ENCODE results near the gene PER1. TPM values are rescaled to one million over a fixed set of nuclear protein-coding genes. Genes with fewer than 3 reads are reported as not detected.

The PER1 gene
- total and polyA plus RNA-seq, 2 of the 4 experiments (the other 2 are of a cell fraction), result 3.4 to 10.5 TPM

- in situ Hi-C loops (cut with MboI; ENCODE audit: low sequenced_read_pairs), result no loop called here
- no peak overlapping the region for H2BK120ac ChIP-seq (ENCODE audit: low read depth, low read length)
- H3K36me3 ChIP-seq (ENCODE audit: control insufficient read depth, insufficient read depth, low read length), result peaks cover 67% of the 10 kb centered on the region
- intact Hi-C loops (cut with micrococcal nuclease), result no loop called here
- ATAC-seq (ENCODE audit: low read depth), result no peak
- no peak overlapping the region for H3K14ac ChIP-seq (replicated peaks; ENCODE audit: low read depth, low read length)
- no peak overlapping the region for H2AK5ac ChIP-seq (ENCODE audit: low read depth, low read length)
- no peak overlapping the region for H3K27ac ChIP-seq (ENCODE audit: insufficient read depth, low read length)
- H3K9me3 ChIP-seq (ENCODE audit: control insufficient read depth, insufficient read depth, low read length), result no peaks in the 10 kb centered on the region
- H3K4me3 ChIP-seq (ENCODE audit: insufficient read depth, low read depth, low read length), result no peak overlapping the region
- no peak overlapping the region for H2BK15ac ChIP-seq (ENCODE audit: low read depth, low read length)
- ChIA-PET CTCF (no interaction called here), POLR2A (ENCODE audit: unreplicated experiment) (no interaction called here)
- peaks cover 3% of the 10 kb centered on the region for H4K20me1 ChIP-seq (ENCODE audit: insufficient read depth, low read length)
- H4K5ac ChIP-seq (ENCODE audit: low read depth, low read length), result no peak overlapping the region
- no peak overlapping the region for H3K4ac ChIP-seq (ENCODE audit: low read depth, low read length)
- no peak overlapping the region for H2AK9ac ChIP-seq (replicated peaks; ENCODE audit: low read depth, low read length, poor library complexity)
- no peak overlapping the region for H4K91ac ChIP-seq (ENCODE audit: insufficient read depth, low read depth, low read length)
- H2BK5ac ChIP-seq (ENCODE audit: low read depth, low read length, poor library complexity, severe bottlenecking), result no peak overlapping the region
- no peak overlapping the region for H4K8ac ChIP-seq (ENCODE audit: low read depth in 2 of 2, low read length in 2 of 2)
- H3K56ac ChIP-seq (ENCODE audit: extremely low read depth, insufficient read depth, low read length), result no peak overlapping the region
- WGBS, 2 experiments (ENCODE audit: extremely low coverage in 2 of 2, insufficient read length in 1 of 2), result 89% methylated on average over 5 of the region's 12 CpGs; no CpG with 5 or more reads in 1 of the 2 experiments
- H3K4me2 ChIP-seq (ENCODE audit: low read depth, low read length), result no peak overlapping the region
- H3K27me3 ChIP-seq (ENCODE audit: control insufficient read depth, insufficient read depth, low read length), result no peaks in the 10 kb centered on the region
- peaks cover 3 to 8% of the 10 kb centered on the region in 2 experiments; a peak in 2 of 4 replicates for H3K79me1 ChIP-seq (ENCODE audit: low read depth in 1 of 2, low read length in 2 of 2)
- H3K23ac ChIP-seq (ENCODE audit: low read depth, low read length), result no peak overlapping the region
- no peak overlapping the region for H2AFZ ChIP-seq (replicated peaks; ENCODE audit: low read length, poor library complexity)
- no peak overlapping the region for H3K18ac ChIP-seq (ENCODE audit: low read depth, low read length)
- TF ChIP-seq MAZ (IDR thresholded peaks at IDR 0.05; ENCODE audit: borderline replicate concordance, low read depth, low read length) (no peak), MAFK (IDR thresholded peaks at IDR 0.05; ENCODE audit: low read depth, low read length) (no peak), FOS (IDR thresholded peaks at IDR 0.05; ENCODE audit: low read depth, low read length) (no peak), MXI1 (IDR thresholded peaks at IDR 0.05; ENCODE audit: borderline replicate concordance, low read depth, low read length) (no peak), RAD21 (IDR thresholded peaks at IDR 0.05; ENCODE audit: low read length) (no peak), CEBPB (IDR thresholded peaks at IDR 0.05; ENCODE audit: low read depth, low read length) (no peak), POLR2A (IDR thresholded peaks at IDR 0.05; ENCODE audit: low read depth, low read length) (no peak), NFE2L2 (IDR thresholded peaks at IDR 0.05; ENCODE audit: low read depth, low read length) (no peak), BHLHE40 (IDR thresholded peaks at IDR 0.05; ENCODE audit: low read depth, low read length) (no peak), USF2 (IDR thresholded peaks at IDR 0.05; ENCODE audit: low read depth, low read length) (no peak), CTCF (conservative IDR thresholded peaks at IDR 0.05; ENCODE audit: low read depth, low read length) (no peak), RFX5 (IDR thresholded peaks at IDR 0.05; ENCODE audit: low read depth, low read length) (no peak), CHD1 (IDR thresholded peaks at IDR 0.05; ENCODE audit: low read depth, low read length) (no peak), SMC3 (IDR thresholded peaks at IDR 0.05; ENCODE audit: low read depth, low read length) (no peak), RCOR1 (IDR thresholded peaks at IDR 0.05; ENCODE audit: insufficient replicate concordance, low read length) (no peak), ELK1 (IDR thresholded peaks at IDR 0.05; ENCODE audit: borderline replicate concordance, low read depth, low read length) (no peak)
- H3K4me1 ChIP-seq (ENCODE audit: control insufficient read depth, insufficient read depth, low read length), result peaks cover 3% of the 10 kb centered on the region
- H3K9ac ChIP-seq (ENCODE audit: low read depth, low read length), result no peak overlapping the region
- BruUV-seq (replicated peaks), result no TSS peak
- peaks cover 3% of the 10 kb centered on the region; the same call in 1 of the 2 replicates for H3K9me1 ChIP-seq (ENCODE audit: insufficient read depth, low read length)
- no peak overlapping the region for H2BK20ac ChIP-seq (ENCODE audit: low read depth, low read length)
- dilution Hi-C loops (cut with HindIII; ENCODE audit: low sequenced_read_pairs, unreplicated experiment), result no loop called here
- no peak for DNase-seq
Observed at GRCh38 chr17:8145811-8146210, 6.4 kb downstream of the PER1 start.

Data from IMR-90 (cell line).